GM12865 (cell line): ENCODE data around the gene GIPC2.

ENCODE experiments used
- DNase-seq: peaks from one replicate; pipeline ENCODE4 v3.0.0; 2010; ENCODE audit warnings: low read depth
- H3K4me3 ChIP-seq: 2 replicates; pipeline ENCODE4 v1.5.1; 2011; ENCODE audit warnings: mild to moderate bottlenecking, low read depth, low read length, control low read depth
- CTCF ChIP-seq: IDR thresholded peaks from 2 replicates; pipeline ENCODE4 v1.5.1; 2011; ENCODE audit warnings: low read length, control low read depth, low read depth, inconsistent platforms; ENCODE audit not compliant: insufficient read depth; ENCODE audit errors: missing control alignments

The GIPC2 gene

GRCh38 chr1:78171736-78172590, 126.2 kb downstream of the GIPC2 start:
- no peak for TF ChIP-seq CTCF
- DNase-seq, result no peak
- no peak overlapping the region for H3K4me3 ChIP-seq

GRCh38 chr1:78176448-78176847, 130.7 kb downstream of the GIPC2 start:
- no peak for TF ChIP-seq CTCF
- DNase-seq, result no peak
- no peak overlapping the region for H3K4me3 ChIP-seq

DNA sequence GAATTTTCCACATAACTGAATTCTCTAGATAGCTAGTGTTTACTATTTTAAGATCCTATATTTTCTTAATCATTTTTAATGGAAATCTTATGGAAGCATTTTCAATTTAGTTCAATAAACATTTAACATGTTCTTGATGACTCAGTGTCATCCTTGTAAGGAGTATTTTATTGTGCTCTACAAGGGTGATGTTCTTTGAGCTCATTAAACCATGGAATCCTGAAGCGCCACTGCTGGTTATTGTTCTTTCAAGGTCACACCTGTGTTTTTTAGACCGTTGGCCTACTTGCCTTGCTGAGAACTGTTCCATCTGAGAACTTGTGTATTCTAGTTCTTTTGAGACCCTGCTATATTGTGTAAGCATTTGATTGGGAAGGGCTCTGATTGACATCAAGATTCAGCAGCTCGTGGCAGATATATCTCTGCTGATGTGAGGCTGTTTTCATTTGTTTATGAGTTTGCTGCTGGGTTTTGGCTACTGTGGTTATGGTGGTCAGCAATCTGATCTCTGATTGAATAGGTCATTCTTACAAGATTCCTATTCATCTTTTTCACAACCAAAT, 132.0 kb downstream of the GIPC2 start:
- no peak for DNase-seq
- no peak for TF ChIP-seq CTCF
- H3K4me3 ChIP-seq, result no peak overlapping the region

DNA sequence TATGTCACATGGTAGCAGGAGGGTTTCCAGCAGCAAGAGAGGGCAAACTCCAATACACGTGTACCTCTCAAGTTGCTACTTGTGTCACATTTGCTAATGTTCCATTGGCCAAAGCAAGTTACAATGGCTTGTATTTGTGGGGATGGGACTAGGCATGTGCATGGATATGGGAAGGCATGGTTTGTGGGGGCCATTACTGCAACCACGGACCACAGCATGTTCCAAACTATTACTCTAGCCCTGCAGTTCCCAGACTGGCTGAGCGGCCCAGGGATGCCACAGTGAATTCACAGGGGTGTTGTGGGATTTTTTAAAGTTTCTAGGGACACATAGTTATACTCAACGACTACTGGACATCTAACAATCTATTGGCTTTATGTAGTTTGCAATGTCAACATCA, 133.1 kb downstream of the GIPC2 start:
- no peak for TF ChIP-seq CTCF
- no peak overlapping the region for H3K4me3 ChIP-seq
- no peak for DNase-seq

DNA sequence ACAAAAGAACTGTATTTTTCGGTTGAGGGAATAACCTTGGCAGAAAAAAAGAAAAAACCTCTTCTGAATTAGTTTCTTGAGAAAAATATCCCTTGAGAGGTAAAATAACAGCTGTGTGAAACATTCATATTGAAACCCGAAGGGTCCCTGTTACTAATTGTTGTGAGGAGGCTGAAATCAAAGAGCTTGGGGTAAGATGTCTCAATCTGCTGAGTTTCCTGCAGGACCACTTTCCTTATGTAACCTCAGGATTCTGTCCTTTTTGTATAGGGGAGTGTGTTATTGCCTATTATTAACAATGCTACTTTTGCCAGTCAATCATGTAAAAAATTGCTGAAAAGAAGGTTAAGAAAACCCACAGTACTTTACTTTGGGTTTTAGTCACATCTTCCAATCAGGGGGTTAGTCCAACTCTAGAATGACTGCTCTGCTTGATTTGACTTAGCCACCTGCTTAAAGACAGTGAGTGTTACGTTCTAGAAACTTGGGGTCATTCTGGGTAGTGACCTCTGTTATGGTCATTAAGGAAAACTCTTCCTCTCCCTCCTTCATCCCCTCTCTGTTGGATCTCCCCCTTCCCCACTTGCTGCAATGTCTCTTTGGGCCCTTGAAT, 138.8 kb downstream of the GIPC2 start:
- DNase-seq, result peak; percentile 57
- TF ChIP-seq CTCF, result no peak
- H3K4me3 ChIP-seq, result no peak overlapping the region
